ENCODE data around the gene GJB4.
A peak's percentile ranks its signal among the peaks of the same experiment; 100 is the strongest.
"Not testable (repeated sequence)": the region's sequence is repeated elsewhere in the genome, so short reads cannot be mapped to it uniquely, and the experiment has no call there.

GJB4 gene

GRCh38 chr1:34747638-34747941 is 11.9 kb upstream of the GJB4 start:
- DNase-seq: no peak

- DNase-seq: no peak
These were observed 9.5 kb upstream of the GJB4 start for GRCh38 chr1:34749992-34750391.

- no peak for DNase-seq
These were observed 8.9 kb upstream of the GJB4 start for GRCh38 chr1:34750610-34751009.

GRCh38 chr1:34753163-34753562 is 6.4 kb upstream of the GJB4 start:
- DNase-seq: peak; percentile 13

- DNase-seq: peak; percentile 72
These were observed 4.4 kb upstream of the GJB4 start, which contains the start of gene GJB5 for GRCh38 chr1:34754964-34755637. GJB5 (plus strand) TSS chr1:34755047; CDS start chr1:34757331, 2,284 bp downstream.

- DNase-seq: no peak
These were observed 3.6 kb upstream of the GJB4 start for GRCh38 chr1:34755961-34756360.

- no peak for DNase-seq
These were observed 2.2 kb upstream of the GJB4 start for GRCh38 chr1:34757386-34757785.

GRCh38 chr1:34758751-34759150 is 789 bp upstream of the GJB4 start:
- no peak for DNase-seq

- no peak for DNase-seq
These were observed 1.7 kb downstream of the GJB4 start for GRCh38 chr1:34761176-34761761.

GRCh38 chr1:34761776-34762307 is 2.3 kb downstream of the GJB4 start:
- DNase-seq: no peak

GRCh38 chr1:34762474-34763141 is 3.1 kb downstream of the GJB4 start:
- DNase-seq: no peak

GRCh38 chr1:34763142-34763781 is 3.7 kb downstream of the GJB4 start:
- DNase-seq: no peak

GRCh38 chr1:34768856-34769255 is 9.3 kb downstream of the GJB4 start:
- DNase-seq: no peak

- DNase-seq: no peak
These were observed 11.5 kb downstream of the GJB4 start for GRCh38 chr1:34770891-34771504.

- no peak for DNase-seq
These were observed 12.2 kb downstream of the GJB4 start for GRCh38 chr1:34771573-34772371.

GRCh38 chr1:34773114-34773513 is 13.6 kb downstream of the GJB4 start:
- DNase-seq: not testable (repeated sequence)

GRCh38 chr1:34774957-34775356 is 15.4 kb downstream of the GJB4 start:
- DNase-seq: no peak

- DNase-seq: no peak
These were observed 17.4 kb downstream of the GJB4 start for GRCh38 chr1:34776911-34777310.

- no peak for DNase-seq
These were observed 18.2 kb downstream of the GJB4 start for GRCh38 chr1:34777519-34778321.

GRCh38 chr1:34778381-34778780 is 18.8 kb downstream of the GJB4 start:
- no peak for DNase-seq

GRCh38 chr1:34779005-34779404 is 19.5 kb downstream of the GJB4 start:
- no peak for DNase-seq

GRCh38 chr1:34779526-34779925 is 20.0 kb downstream of the GJB4 start:
- no peak for DNase-seq
